NCI-H748 (cell line): ENCODE measurements around the gene LPP.

ENCODE experiments used
- DNase-seq: peaks from one replicate; lab custom pipeline; 2025; ENCODE audit not compliant: unreplicated experiment; lab: John Stamatoyannopoulos, UW

The LPP gene

GRCh38 chr3:188168648-188169047, 14.7 kb downstream of the LPP start:
- no peak for DNase-seq

- DNase-seq, result no peak
These were observed 16.0 kb downstream of the LPP start for GRCh38 chr3:188169830-188170455.

GRCh38 chr3:188170461-188171459, 16.8 kb downstream of the LPP start:
- no peak for DNase-seq

- no peak for DNase-seq
These were observed 17.9 kb downstream of the LPP start for GRCh38 chr3:188171682-188172467.

- DNase-seq, result no peak
These were observed 20.5 kb downstream of the LPP start for GRCh38 chr3:188174317-188175044.

- no peak for DNase-seq
These were observed 22.5 kb downstream of the LPP start for GRCh38 chr3:188176476-188176875.

GRCh38 chr3:188176884-188177283, 22.9 kb downstream of the LPP start:
- DNase-seq, result no peak

GRCh38 chr3:188177721-188178120, 23.8 kb downstream of the LPP start:
- DNase-seq, result no peak

- DNase-seq, result no peak
These were observed 24.5 kb downstream of the LPP start for GRCh38 chr3:188178293-188178936.

GRCh38 chr3:188179006-188179966, 25.3 kb downstream of the LPP start:
- DNase-seq, result no peak

GRCh38 chr3:188180114-188180513, 26.2 kb downstream of the LPP start:
- no peak for DNase-seq

- DNase-seq, result no peak
These were observed 29.5 kb downstream of the LPP start for GRCh38 chr3:188183452-188183851.

- no peak for DNase-seq
These were observed 30.2 kb downstream of the LPP start for GRCh38 chr3:188184160-188184559.

- DNase-seq, result no peak
These were observed 30.7 kb downstream of the LPP start for GRCh38 chr3:188184649-188185048.

GRCh38 chr3:188185717-188186251, 31.8 kb downstream of the LPP start:
- no peak for DNase-seq

GRCh38 chr3:188187053-188187452, 33.1 kb downstream of the LPP start:
- DNase-seq, result no peak

GRCh38 chr3:188188911-188189310, 35.0 kb downstream of the LPP start:
- no peak for DNase-seq

GRCh38 chr3:188191460-188191859, 37.5 kb downstream of the LPP start:
- no peak for DNase-seq

GRCh38 chr3:188192034-188192433, 38.1 kb downstream of the LPP start:
- no peak for DNase-seq
